Stimulated activated CD4-positive, alpha-beta T cell treated with anti-CD3 and anti-CD28 coated beads, TNF-alpha, amount 100 ng/mL, for 1 hour (primary cell): ENCODE results near the gene C15orf62.
A peak's percentile ranks its signal among the peaks of the same experiment; 100 is the strongest.

Source experiments
- DNase-seq, 3 donors: peaks; one replicate each; pipeline ENCODE4 v3.0.0-alpha.2; 2020; ENCODE audit warnings: low read depth in 3 of 3, low spot score in 1 of 3

C15orf62 gene

GRCh38 chr15:40754883-40755811, 14.6 kb upstream of the C15orf62 start, which contains the start of gene RMDN3:
Gene RMDN3, minus strand, starts transcription at chr15:40755254. Its CDS starts 471 bp downstream, at chr15:40754783.
- DNase-seq, result peak; percentile 73 to 91 (median 83)

DNA sequence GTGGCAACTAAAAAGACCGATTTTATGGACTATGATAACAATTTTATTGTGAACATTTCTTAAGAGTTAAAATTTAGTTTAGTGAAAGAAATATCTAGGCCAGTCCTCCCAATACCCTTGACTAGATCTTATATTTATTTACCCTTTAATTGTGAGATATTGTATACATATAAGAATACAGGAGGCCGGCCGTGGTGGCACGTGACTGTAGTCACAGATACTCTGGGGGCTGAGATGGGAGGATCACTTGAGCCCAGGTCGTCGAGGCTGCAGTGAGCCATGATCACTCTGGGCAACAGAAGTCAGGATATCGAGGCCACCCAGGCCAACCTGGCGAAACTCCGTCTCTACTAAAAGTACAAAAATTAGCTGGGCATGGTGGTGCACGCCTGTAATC, 14.0 kb upstream of the C15orf62 start:
- no peak for DNase-seq

DNA sequence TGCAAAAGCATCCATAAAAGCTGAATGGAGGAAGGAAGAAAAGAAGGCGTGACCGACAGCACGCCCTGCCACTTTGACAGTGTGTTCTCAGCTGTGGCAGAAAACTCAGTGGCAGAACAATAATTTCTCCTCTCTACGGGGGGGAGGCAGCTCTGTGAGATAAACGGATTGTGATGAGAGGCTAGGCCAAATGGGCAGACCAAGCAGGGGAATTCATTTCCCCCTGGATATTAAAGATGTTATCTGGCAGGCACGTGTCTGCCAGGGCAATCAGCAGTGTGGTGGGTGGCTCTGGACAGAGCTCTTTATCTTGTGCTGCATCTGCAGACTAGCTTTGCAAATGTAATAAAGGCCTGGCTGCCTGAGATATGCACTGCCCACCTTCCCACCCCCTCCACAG, 12.8 kb upstream of the C15orf62 start:
- DNase-seq, result no peak

DNA sequence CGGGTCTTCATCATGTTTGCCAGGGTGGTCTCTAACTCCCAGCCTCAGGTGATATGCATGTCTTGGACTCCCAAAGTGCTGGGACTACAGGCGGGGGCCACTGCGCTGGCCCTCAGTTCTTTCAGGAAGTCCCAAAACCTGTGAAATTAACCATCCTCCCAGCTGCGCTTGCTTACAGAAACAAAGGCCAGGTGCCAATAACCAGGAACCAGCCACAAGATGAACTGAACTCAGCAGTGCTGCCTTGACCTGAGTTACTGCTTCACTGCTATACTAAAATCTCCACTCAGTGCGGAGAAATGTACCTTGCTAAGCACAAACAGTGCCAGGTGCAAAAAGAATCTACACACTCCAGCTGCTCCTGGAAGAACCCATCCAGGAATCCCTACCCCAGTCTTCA, 9.8 kb upstream of the C15orf62 start:
- no peak for DNase-seq

- DNase-seq, result no peak
Observed at GRCh38 chr15:40762919-40763800, 6.6 kb upstream of the C15orf62 start.

DNA sequence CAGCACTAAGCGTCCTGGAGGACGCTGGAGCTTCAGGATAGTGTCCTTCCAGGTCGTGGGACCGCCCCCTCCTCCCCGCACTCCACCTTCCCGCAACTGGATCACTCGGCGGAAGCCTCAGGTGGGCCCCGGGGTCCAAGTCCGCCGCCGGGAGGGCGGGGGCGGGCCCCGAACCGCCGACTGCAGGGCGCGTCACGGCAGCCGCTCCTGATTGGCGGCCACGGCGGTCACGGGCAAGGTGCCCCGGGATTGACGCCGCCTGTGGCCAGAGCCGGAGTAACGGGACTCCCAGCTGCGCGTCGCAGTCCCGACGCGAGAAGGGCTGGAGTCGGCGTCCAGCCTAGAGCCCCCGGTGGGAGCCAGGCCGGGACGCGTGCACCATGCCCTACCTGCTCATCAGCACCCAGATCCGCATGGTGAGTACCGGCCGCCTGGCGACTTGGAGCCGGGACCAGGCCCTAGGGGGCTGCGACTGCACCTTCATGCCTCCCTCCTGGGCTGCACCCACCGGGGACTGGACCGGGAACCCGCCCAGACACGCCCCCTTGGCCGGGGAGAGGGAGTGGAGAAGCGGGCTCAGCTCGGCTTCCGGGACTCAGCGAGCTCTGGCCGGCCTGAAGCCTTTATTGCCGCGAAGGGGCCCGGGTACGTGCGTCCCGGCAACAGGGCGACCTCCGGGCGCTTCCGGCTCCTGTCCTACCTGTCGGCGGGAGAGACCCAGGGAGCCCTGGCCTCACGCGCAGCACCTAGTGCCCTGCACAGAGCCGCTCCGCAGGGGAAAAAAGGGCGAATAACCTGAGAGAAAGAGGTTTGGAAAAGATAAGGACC, 5.8 kb upstream of the C15orf62 start, which contains the start of gene GCHFR:
Gene GCHFR, plus strand, starts transcription at position 268 of the 828 bp plus-strand sequence. Its CDS starts 113 bp downstream, at position 381.
- DNase-seq, result peak in 1 of 3 donors; percentile 53

GRCh38 chr15:40764629-40765103, 5.1 kb upstream of the C15orf62 start:
- no peak for DNase-seq

DNA sequence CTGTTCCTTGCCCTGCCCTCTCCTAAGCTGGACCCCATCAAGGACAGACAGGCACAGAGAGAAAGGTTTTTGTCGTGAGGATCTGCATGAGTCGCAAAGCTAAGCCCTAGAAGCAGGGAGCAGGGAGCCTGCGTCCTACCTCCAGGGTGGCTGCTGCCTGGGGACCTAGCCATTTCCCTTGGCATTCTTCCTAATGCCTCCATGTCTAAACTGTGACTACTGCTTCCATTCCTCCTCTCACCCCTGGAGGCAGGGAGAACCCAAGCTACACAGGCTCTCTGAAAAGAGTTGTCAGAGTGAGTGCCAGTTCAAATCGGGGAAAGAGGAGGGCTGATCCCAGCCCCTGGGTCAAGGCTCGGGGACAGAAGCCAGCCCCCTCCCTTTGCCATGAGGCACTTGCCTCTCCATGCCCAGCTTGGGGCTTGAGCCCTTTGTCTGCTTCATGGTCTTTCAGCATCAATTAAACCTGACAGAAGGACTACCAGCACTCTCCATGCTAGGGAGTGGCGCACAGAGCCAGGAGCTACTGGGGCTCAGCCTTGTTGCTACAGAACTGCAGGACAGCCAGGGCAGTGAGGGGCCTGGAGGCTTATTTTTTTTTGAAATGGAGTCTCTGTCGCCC, 3.5 kb upstream of the C15orf62 start:
- no peak for DNase-seq

- no peak for DNase-seq
Observed at GRCh38 chr15:40766906-40767837, 2.6 kb upstream of the C15orf62 start.

- DNase-seq, result no peak
Observed at GRCh38 chr15:40767838-40768500, 1.8 kb upstream of the C15orf62 start.

GRCh38 chr15:40768521-40769273, 1.1 kb upstream of the C15orf62 start:
- no peak for DNase-seq

- no peak for DNase-seq
Observed at GRCh38 chr15:40770147-40770721, 454 bp downstream of the C15orf62 start.

DNA sequence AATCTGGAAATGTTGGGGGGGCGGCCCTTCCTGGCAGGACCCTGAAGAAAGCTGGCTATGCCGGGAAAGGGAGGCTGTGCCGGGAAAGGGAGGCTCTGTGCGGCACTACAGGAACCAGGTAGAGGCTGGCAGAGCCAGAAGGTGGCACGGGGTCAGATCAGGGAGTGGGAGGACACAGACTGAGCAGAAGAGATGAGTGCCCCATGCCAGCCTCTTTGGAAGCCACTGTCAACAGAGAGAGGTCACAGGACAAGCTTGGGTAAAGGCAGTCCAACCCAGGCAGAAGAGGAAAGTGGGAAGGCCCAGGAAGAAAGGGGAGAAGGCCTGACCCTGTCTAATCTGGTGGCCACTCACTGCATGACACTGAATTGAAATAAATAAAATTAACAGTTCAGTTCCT, 1.5 kb downstream of the C15orf62 start:
- DNase-seq, result no peak

- no peak for DNase-seq
Observed at GRCh38 chr15:40772014-40772413, 2.2 kb downstream of the C15orf62 start.

DNA sequence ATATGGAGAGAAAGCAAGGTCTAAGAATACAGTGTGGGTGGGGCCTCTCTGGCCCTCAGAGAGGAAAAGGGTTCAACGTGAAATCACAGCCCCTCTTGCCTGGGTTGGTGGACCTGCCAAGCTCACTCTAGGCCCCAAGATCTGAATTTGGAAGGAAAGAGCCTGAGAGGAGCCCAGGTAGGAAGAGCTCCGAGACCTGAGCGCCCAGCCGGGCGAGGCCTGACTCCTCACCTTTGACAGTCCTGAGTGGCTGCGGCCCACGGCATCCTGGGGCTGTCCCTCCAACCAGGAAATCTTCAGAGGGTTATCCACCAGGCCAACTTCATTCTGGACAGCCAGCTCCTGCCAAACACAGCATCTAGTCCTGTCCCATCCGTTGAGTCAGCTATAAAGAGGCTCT, 3.7 kb downstream of the C15orf62 start:
- no peak for DNase-seq

DNA sequence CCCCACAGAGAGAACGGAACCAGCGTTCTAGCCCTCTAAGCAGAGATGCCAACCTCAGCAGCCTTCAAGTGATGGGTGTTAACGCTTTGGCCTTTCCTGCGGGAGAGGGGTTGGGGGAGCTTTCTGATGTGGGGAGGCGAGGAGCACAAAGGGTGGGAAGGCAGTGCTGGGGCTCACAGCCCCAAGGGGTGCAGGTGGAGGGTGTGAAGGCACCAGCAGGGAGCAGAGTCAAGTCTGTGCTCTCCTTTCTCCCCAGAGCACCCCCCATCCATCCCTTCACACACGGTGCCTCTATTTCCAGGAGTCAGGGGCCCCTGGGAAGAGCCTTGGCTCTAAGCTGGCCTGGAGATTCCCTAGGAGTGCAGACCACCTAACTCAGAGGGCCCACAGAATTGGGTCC, 4.1 kb downstream of the C15orf62 start:
- no peak for DNase-seq

- DNase-seq, result no peak
Observed at GRCh38 chr15:40775007-40775406, 5.2 kb downstream of the C15orf62 start.
